T-helper 9 cell (primary cell): ENCODE measurements around the gene DLGAP4.

ENCODE experiments used
- DNase-seq: peaks from one replicate; pipeline ENCODE4 v3.0.0-alpha.2; 2020

Gene DLGAP4

DNA sequence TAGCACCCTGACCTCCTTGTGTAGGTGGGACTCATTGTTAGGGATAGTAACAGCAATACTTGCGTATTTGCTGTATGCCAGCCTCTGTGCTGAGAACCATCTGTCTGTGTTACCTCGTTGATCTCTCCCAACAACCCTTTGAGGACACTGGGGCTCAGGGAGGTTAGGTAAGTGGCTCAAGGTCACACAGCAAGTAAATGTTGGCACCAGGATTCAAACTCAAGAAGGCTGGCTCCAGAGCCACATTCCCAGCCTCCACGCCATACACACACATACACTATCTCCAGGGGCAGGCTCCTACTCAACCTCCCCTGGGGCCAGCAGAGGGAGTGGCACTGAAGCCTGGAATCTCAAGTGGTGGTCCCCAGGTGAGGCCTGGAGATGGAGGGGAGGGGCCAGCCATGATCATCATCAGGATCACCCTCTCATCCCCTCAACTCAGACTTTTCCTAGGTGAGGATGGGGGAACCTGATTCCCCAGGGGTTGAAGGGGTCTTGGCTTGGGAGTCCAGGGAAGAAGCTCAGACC lies 109.4 kb downstream of the DLGAP4 start:
- DNase-seq = no peak

DNA sequence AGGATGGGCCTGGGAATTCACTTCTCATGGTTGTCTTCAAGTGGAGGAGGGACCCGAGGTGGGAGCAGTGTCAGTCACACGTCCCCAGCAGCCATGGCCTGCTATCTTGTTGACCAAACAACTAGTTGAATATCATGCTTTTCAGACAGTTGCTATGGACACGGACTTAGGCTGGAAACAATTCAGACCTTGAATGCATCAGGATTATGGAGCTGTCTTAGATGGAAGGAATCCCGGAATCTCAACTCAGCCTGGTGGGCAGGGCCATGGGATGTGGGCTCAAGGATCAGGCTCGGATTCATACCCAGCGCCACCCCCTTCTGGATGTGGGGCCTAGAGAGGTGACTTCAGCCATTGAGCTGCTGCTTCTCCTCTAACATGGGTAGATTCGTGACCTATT lies 112.6 kb downstream of the DLGAP4 start:
- no peak for DNase-seq

DNA sequence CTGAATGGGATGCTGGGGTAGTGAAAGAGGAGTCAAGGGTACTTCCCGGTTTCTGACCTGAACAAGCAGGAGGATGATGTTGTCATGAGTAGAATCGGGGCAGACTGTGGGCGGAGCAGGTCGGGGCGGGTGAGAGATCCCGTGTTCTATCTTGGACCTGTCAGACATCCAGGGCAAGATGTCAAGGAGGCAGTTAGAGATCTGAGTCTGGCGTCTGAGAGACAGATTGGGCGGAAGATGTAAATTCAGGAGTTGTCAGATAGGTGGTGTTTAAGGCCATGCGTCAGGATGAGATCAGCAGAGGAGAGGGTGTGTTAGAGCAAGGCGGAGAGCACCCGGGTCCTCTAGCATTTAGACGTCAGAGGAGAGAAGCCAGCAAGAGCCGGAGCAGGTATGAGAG lies 115.5 kb downstream of the DLGAP4 start:
- no peak for DNase-seq

DNA sequence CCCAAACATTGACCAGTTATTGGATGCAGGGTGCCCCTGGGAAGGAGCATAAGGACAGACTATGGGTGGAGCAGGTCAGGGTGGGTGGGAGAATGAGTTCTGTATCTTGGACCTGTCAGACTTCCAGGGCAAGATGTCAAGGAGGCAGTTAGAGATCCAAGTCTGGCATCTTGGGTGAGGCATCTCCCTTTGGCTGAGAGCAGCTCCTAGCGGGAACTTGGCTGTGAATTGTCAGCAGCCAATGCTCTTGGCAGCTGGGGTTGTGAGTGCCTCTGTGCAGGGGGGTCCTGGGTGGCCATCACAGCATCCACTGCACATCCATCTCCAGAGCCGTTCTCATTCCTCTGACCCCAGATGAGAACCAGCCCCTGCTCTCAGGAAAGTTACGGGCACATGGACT lies 118.2 kb downstream of the DLGAP4 start:
- no peak for DNase-seq

- no peak for DNase-seq
Observed at GRCh38 chr20:36425166-36425565, 119.0 kb downstream of the DLGAP4 start.

- DNase-seq = no peak
Observed at GRCh38 chr20:36431604-36432003, 125.5 kb downstream of the DLGAP4 start.

DNA sequence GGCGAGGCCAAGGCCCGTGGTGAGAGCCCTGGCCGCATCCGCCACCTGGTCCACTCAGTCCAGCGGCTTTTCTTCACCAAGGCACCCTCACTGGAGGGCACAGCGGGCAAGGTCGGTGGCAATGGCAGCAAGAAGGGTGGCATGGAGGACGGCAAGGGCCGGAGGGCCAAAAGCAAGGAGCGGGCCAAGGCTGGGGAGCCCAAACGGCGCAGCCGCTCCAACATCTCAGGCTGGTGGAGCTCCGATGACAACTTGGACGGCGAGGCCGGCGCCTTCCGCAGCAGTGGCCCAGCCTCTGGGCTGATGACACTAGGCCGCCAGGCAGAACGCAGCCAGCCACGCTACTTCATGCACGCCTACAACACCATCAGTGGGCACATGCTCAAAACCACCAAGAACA lies 126.0 kb downstream of the DLGAP4 start:
- no peak for DNase-seq

DNA sequence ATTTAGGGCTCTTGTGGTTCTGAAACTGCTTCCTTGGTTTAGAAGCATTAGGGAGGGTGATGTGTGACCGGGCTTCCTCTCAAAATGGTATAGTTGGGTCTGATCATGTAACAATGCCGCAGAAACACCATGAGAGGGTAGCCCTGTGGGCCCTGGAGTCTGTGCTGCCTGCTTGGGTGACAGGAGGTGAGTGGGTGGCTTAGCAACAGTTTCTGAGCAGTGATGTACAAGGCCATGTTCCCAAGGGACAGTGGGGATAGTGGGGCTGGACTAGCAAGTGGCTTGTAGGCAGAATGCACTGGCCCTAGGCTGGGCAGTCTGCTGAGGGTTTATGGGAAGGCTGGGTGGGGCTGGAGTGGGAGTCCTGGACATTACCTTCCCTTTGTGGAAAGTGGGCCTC lies 128.2 kb downstream of the DLGAP4 start:
- DNase-seq = no peak

DNA sequence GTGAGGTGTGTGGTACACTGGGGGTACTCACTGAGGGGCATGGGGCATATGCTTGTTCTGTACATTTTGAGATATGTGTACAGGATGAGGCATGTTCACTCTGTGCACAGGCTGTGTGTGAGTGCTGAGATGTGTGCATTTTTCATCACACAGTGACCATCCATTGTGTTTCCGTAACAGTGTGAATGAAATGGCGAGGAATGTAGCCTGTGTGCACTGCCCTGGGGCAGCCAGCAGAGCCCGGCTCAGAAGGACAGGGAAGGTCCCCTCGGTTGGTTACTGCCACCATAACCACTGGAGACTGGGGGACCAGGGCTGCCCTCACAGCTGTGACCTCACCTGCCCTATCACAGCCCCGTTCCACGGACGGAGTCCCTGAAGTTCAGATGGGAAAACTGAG lies 129.0 kb downstream of the DLGAP4 start:
- no peak for DNase-seq

- DNase-seq = peak; percentile 84
Observed at GRCh38 chr20:36435592-36436541, 129.7 kb downstream of the DLGAP4 start.

- DNase-seq = peak; percentile 58
Observed at GRCh38 chr20:36439040-36439730, 133.0 kb downstream of the DLGAP4 start.

DNA sequence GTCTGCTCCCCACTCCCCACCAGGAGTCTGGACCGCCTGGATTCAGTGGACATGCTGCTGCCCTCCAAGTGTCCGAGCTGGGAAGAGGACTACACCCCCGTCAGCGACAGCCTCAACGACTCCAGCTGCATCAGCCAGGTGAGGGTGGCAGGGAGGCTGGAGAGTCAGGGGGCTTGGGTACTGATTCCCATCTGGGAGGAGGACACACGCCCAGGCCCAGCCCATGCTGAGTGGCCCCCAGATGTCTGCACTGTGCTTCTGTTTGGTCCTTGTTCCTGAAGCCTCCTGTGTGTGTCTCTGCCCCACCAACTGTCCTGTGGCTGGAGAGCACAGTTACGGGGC lies 133.6 kb downstream of the DLGAP4 start:
- DNase-seq = no peak

GRCh38 chr20:36440370-36441026 lies 134.4 kb downstream of the DLGAP4 start:
- DNase-seq = no peak

DNA sequence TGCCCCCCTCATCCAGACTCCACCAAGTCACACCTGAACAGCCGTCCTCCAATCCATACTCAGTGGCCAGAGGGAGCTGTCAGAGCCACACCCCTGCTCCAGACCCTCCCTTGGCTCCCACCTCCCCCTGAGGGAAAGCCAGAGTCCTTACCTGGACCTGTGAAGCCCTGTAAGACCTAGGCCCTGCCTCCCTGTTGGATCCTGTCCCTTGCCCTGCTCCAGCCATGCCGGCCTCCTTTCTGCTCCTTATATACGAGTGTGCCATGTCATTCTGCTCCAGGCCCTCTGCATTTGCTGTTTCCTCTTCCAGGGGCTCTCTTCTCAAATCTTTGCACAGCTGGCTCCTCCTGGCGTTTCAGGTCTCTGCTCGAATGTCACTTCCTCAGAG lies 134.9 kb downstream of the DLGAP4 start:
- no peak for DNase-seq

DNA sequence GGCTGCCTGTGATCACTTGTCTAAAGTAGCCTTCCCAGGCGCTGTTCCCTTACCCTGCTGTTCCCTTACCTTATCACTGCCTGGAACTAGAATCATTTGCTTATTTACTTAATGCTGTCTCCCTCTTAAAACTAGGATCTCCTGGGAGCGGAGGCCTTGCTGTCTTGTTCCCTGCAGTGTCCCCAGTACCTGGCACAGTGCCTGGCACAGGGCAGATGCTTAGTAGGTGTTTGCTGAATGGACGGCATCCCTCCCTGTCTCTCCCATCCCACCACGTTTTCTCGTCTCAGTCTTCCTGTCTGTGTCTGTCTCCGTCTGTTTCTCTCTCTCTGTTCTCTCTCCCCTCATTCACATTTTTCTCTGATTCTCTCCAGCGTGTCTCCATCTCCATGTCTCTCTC lies 135.3 kb downstream of the DLGAP4 start:
- no peak for DNase-seq

- no peak for DNase-seq
Observed at GRCh38 chr20:36445847-36446246, 139.7 kb downstream of the DLGAP4 start.

DNA sequence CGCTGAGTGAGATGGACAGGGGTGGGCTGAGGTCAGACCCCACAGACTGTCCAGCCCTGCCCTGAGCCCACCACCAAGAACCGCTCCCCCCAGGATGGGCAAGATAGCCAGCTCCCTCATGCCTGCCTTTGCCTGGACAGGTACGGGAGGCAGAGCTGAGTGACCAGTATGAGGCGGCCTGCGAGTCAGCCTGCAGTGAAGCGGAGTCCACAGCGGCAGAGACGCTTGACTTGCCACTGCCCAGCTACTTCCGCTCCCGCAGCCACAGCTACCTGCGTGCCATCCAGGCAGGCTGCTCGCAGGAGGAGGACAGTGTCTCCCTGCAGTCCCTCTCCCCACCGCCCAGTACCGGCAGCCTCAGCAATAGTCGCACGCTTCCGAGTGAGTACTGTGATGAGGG lies 140.4 kb downstream of the DLGAP4 start:
- DNase-seq = no peak

- DNase-seq = no peak
Observed at GRCh38 chr20:36447101-36447500, 141.0 kb downstream of the DLGAP4 start.

DNA sequence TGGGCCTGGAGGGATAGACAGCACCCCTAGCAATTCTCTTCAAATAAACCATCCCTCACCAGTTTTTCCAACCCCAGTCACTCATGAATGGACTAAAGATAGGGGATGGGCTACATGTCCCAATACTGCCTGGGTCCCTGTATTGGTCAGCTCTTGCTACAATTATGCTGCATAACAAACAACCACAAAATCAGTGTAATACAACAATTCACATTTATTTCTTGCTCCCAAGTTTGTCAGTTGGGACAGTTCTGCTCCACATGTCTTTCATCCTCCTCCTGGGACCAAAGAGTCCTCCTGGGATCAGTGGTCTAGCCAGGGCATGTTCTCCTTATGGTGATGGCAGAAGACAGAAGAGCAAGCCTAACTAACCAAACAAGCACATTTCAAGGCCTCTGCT lies 143.5 kb downstream of the DLGAP4 start:
- DNase-seq = no peak

GRCh38 chr20:36454332-36454697 lies 148.2 kb downstream of the DLGAP4 start:
- no peak for DNase-seq

DNA sequence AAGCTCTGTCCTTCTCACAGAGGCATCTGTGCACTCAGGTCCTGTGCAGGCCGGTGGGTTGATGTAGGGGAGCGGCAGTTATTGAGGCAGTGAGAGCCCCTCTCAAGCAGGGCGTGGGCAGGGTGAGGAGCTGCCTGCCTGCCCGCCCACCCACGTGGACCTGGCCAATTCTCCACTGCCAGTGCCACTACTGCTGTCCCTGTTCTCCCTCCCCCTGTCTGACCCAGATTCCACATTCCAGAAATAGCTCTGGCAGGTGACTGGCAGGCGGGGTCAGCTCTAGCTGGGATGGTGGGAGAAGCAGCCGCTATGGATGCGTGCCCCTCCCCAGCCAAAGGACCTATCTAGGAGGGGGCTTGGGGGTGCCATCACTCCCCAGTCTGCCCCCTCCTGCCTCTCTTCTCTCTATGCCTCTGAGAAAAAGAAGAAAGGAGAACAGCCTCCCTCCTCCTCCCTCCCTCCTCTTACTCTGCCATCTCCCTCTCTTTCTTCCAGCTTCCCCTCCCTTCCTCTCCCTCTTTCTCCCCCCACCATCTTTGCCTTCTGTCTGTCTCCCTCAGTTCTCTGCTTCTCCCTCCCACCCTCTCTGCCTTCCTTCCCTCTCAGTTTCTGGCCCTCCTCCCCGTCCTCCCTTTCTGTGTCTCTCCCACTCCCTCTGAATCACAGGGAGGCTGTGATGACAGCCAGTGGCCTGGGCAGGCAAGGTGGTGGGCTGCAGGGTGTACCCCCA lies 148.7 kb downstream of the DLGAP4 start:
- DNase-seq = no peak

DNA sequence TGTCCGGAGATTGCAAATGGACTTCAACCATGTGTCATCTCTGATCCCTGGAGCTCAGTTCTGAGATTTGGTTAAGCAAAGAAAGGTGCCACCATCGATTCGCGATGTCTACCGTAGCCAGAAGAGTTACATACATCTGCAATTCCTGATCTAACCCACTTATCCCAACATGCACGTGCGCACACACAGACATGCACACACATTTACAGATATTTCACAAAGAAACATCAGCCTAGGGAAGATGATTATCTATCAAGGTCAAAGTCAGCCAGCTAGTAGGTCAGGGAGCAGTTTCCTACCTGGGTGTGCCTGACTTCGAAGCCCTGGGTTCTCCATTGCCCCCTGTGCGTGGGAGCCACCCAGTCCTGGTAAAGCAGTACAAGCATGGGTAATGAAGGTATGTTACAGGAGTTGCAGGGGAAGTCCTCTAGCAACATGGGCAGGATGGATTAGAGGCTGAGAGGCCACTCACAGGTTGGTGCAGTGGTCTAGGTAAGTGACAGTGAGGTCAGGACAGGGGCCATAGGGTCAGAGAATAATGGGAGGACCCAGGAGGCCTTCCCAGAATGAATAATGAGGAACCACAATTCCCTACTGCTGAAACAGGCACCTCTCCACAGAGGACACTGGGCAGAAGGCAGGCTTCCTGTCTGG lies 150.0 kb downstream of the DLGAP4 start:
- DNase-seq = no peak
